ENCODE results near the gene CRB2.

- TF ChIP-seq CTCF (conservative IDR thresholded peaks at IDR 0.05) (no peak), ZFX (IDR thresholded peaks at IDR 0.05) (no peak)
Measured at GRCh38 chr9:123410281-123410910, 54.4 kb downstream of the CRB2 start.

Measured in C4-2B (cell line).